Measurements from ENCODE around the gene KAT6B. TPM values are rescaled to one million over a fixed set of nuclear protein-coding genes. Genes with fewer than 3 reads are reported as not detected.
A peak's percentile ranks its signal among the peaks of the same experiment; 100 is the strongest.

The KAT6B gene
- total RNA-seq, 1 donor from 2014 or later: 41.1 TPM

- no peak for DNase-seq (ENCODE audit: low spot score in 2 of 2)
- peaks cover 4 to 26% of the 10 kb centered on the region in 2 donors for H3K4me1 ChIP-seq
- peak overlapping the region; percentile 7 to 28 for H3K4me3 ChIP-seq
- H3K27me3 ChIP-seq: no peaks in the 10 kb centered on the region
- no peaks in the 10 kb centered on the region for H3K9me3 ChIP-seq
- intact Hi-C loops (cut with DNase I): no loop called here
- TF ChIP-seq, protein P1, sequence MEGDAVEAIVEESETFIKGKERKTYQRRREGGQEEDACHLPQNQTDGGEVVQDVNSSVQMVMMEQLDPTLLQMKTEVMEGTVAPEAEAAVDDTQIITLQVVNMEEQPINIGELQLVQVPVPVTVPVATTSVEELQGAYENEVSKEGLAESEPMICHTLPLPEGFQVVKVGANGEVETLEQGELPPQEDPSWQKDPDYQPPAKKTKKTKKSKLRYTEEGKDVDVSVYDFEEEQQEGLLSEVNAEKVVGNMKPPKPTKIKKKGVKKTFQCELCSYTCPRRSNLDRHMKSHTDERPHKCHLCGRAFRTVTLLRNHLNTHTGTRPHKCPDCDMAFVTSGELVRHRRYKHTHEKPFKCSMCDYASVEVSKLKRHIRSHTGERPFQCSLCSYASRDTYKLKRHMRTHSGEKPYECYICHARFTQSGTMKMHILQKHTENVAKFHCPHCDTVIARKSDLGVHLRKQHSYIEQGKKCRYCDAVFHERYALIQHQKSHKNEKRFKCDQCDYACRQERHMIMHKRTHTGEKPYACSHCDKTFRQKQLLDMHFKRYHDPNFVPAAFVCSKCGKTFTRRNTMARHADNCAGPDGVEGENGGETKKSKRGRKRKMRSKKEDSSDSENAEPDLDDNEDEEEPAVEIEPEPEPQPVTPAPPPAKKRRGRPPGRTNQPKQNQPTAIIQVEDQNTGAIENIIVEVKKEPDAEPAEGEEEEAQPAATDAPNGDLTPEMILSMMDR (IDR thresholded peaks at IDR 0.05): no peak
- no peaks in the 10 kb centered on the region for H3K36me3 ChIP-seq
- H3K27ac ChIP-seq: peak overlapping the region; percentile 72 to 74
Observed at GRCh38 chr10:74928742-74929191, 102.4 kb downstream of the KAT6B start.

DNA sequence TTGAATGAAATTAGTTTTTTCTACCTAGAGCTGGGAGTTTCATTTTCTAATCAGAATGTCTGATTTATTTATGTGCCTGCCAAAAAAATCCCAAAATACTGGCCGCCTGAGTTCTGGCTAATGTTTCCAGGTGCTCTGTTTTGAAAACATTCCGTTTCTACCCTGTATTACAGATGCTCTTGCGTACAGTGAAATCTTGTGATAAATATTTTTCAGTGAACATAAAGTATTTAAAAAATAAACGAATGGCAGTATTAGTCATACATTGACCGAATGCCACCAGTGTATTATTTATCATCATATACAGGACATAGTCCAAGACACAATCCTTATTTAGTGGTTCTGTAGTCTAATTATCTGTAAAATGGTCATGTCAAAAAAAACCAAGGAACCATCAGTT lies 102.8 kb downstream of the KAT6B start:
- no peak for DNase-seq (ENCODE audit: low spot score in 2 of 2)
- H3K9me3 ChIP-seq: no peaks in the 10 kb centered on the region
- H3K36me3 ChIP-seq: no peaks in the 10 kb centered on the region
- H3K27ac ChIP-seq: peak overlapping the region; percentile 72 to 74
- intact Hi-C loops (cut with DNase I): no loop called here
- H3K27me3 ChIP-seq: no peaks in the 10 kb centered on the region
- H3K4me3 ChIP-seq: peak overlapping the region; percentile 7 to 28
- peaks cover 4 to 24% of the 10 kb centered on the region in 2 donors for H3K4me1 ChIP-seq
- TF ChIP-seq, protein P1 (IDR thresholded peaks at IDR 0.05): no peak

DNA sequence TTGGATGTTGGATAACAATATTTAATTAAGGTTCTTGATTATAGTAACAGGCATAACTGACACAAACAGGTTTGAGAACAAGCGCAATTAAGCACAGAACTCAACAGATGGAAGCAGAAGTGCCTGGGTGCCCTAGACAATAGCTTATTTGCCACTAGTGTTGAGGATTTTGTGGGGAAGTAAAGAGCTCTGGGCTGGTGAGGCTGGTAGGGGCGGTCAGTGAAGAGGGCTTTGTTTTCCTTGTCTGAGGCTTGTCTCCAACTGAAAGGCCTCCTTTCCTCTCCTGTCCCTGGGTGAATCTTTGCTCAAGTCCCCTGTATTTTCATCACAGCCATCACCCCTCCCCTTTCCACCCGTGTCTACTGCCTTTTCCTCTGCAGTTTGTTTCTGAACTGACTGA lies 104.6 kb downstream of the KAT6B start:
- DNase-seq (ENCODE audit: low spot score in 2 of 2): no peak
- Histone ChIP-seq H3K9me3 (no peaks in the 10 kb centered on the region), H3K27me3 (no peaks in the 10 kb centered on the region), H3K27ac (peak overlapping the region; percentile 56 to 70), H3K4me1 (peaks cover 0 to 16% of the 10 kb centered on the region in 2 donors), H3K4me3 (no peak overlapping the region), H3K36me3 (no peaks in the 10 kb centered on the region)
- intact Hi-C loops (cut with DNase I): no loop called here
- TF ChIP-seq, protein P1 (IDR thresholded peaks at IDR 0.05): no peak

GRCh38 chr10:74932648-74933047 lies 106.2 kb downstream of the KAT6B start:
- no peak overlapping the region for H3K4me3 ChIP-seq
- DNase-seq (ENCODE audit: low spot score in 2 of 2): peak in 1 of 2 donors; percentile 68
- no peaks in the 10 kb centered on the region for H3K36me3 ChIP-seq
- TF ChIP-seq, protein P1 (IDR thresholded peaks at IDR 0.05): no peak
- intact Hi-C loops (cut with DNase I): no loop called here
- H3K4me1 ChIP-seq: peaks cover 0 to 21% of the 10 kb centered on the region in 2 donors
- H3K9me3 ChIP-seq: no peaks in the 10 kb centered on the region
- no peaks in the 10 kb centered on the region for H3K27me3 ChIP-seq
- H3K27ac ChIP-seq: no peak overlapping the region

DNA sequence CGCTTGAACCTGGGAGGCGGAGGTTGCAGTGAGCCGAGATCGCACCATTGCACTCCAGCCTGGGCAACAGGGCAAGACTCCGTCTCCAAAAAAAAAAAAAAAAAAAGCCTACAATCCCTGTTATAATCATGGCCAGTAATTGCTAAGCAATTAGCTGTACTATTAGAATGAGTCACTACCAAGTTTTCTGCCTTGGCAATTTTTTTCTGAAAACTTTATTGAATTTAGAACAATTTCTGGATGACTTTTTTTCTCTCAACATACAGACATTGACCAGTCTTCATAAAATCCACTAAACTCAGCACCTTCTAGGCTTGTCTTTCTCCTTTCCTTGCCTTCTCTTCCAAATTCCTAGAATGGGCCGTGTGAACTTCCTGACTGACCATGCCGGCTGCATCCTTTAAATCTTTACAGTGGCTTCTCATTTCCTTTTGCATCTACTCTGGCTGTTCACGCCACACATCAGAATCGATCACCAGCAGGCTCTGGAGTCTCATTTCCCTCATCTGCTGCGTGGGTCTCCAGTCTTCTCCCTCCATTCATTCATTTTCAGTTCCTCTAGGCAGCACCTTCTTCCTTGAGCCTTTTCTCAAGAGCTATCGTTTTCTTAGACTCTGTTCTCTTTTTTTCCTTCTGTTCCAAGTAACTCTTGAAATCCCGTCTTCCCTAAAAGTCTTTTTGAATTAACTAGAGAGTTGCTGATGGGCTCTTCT lies 107.9 kb downstream of the KAT6B start:
- H3K4me1 ChIP-seq: peaks cover 0 to 18% of the 10 kb centered on the region in 2 donors
- intact Hi-C loops (cut with DNase I): no loop called here
- H3K27ac ChIP-seq: no peak overlapping the region
- no peaks in the 10 kb centered on the region for H3K27me3 ChIP-seq
- H3K9me3 ChIP-seq: no peaks in the 10 kb centered on the region
- DNase-seq (ENCODE audit: low spot score in 2 of 2): no peak
- TF ChIP-seq, protein P1 (IDR thresholded peaks at IDR 0.05): no peak
- H3K4me3 ChIP-seq: no peak overlapping the region
- no peaks in the 10 kb centered on the region for H3K36me3 ChIP-seq
